Measurements from ENCODE around the gene SMIM29.
"Not testable (repeated sequence)": the region's sequence is repeated elsewhere in the genome, so short reads cannot be mapped to it uniquely, and the experiment has no call there.

The SMIM29 gene

DNA sequence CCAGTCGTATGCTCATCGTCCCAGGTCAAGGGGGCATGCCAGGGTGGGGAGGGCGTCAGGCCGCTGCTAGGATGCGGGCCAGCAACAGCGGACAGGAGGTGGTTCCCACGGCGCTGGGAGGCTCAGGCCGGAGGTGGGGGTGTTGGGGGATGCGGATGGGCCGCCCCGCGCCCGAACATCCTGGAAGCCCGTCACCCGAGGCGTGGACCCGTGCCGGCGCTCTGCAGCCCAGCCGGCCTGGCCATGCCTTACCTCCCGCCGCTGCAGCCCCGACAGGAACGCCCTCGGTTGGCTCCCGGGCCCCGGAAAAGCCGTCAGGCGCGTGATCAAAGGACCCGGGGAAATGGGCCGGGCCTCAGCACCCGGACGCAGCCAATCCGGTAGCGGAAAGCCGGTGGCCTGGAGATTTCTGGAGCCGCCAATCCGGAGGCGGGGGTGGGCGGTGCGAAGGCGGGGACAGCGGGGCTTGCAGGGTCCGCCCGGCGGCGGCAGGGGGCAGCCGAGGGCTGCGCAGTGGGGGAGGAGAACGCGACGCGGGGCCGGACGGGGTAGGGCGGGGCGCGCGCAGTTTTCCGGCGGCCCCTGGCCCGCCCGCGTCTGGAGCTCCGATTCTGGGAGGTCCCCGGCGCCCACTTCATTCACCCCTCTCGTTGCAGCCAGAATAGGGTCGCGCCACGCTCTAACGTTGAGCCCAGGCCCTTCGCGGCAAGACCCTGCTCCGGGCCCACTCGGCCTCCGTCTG, at the start of gene SMIM29:
SMIM29 (minus strand) TSS at position 280 of the 742 bp plus-strand sequence. CDS start 1,215 bp downstream, outside the sequence.
- DNase-seq = peak; percentile 96

GRCh38 chr6:34295721-34296120, 46.9 kb upstream of the SMIM29 start:
- DNase-seq = no peak

DNA sequence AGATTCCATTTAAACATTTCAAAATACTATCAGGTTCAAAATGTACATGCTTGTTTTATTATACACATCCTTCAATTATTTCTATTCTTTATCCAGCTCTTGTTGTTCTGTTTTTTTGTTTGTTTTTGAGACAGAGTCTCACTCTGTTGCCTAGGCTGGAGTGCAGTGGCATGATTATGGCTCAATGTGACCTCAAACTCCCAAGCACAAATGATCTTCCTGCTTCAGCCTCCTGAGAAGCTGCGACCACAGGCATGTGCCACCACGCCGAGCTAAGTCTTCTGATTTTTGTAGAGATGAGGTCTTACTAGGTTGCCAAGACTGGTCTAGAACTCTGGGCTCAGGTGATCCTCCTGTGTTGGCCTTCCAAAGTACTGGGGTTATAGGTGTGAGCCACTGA, 44.1 kb upstream of the SMIM29 start:
- DNase-seq = no peak

- DNase-seq = no peak
Observed at GRCh38 chr6:34289137-34289536, 40.3 kb upstream of the SMIM29 start.

GRCh38 chr6:34288581-34288980, 39.8 kb upstream of the SMIM29 start:
- no peak for DNase-seq

GRCh38 chr6:34285448-34286164, 36.8 kb upstream of the SMIM29 start:
- DNase-seq = no peak

GRCh38 chr6:34284563-34285447, 36.0 kb upstream of the SMIM29 start:
- DNase-seq = no peak

GRCh38 chr6:34281702-34282334, 33.0 kb upstream of the SMIM29 start:
- DNase-seq = no peak

- DNase-seq = no peak
Observed at GRCh38 chr6:34280216-34280615, 31.4 kb upstream of the SMIM29 start.

- DNase-seq = no peak
Observed at GRCh38 chr6:34278833-34279232, 30.0 kb upstream of the SMIM29 start.

- no peak for DNase-seq
Observed at GRCh38 chr6:34277763-34278112, 28.9 kb upstream of the SMIM29 start.

GRCh38 chr6:34276881-34277762, 28.3 kb upstream of the SMIM29 start:
- DNase-seq = no peak

DNA sequence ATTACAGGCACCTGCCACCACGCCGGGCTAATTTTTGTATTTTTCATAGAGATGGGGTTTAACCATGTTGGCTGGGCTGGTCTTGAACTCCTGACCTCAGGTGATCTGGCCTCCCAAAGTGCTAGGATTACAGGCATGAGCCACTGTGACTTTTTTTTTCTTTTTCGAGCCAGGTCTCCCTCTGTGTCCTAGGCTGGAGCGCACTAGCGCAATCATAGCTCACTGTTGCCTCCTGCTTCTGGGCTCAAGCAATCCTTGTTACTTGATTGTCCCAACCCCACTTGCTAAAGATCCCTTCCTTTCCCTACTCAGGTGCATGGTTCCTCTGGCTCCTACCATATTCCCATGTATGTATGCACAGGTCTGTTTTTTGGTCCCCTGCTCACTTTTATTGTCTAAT, 27.4 kb upstream of the SMIM29 start:
- DNase-seq = no peak

GRCh38 chr6:34275128-34275804, 26.5 kb upstream of the SMIM29 start:
- peak; percentile 75 for DNase-seq

- DNase-seq = no peak
Observed at GRCh38 chr6:34274129-34274528, 25.3 kb upstream of the SMIM29 start.

- DNase-seq = no peak
Observed at GRCh38 chr6:34273242-34273805, 24.5 kb upstream of the SMIM29 start.

- DNase-seq = no peak
Observed at GRCh38 chr6:34272013-34272926, 23.5 kb upstream of the SMIM29 start.

- DNase-seq = not testable (repeated sequence)
Observed at GRCh38 chr6:34269658-34270341, 21.0 kb upstream of the SMIM29 start.

- DNase-seq = not testable (repeated sequence)
Observed at GRCh38 chr6:34269132-34269531, 20.3 kb upstream of the SMIM29 start.
